Kidney (tissue), 14 donors: ENCODE data around the gene TUNAR. TPM values are rescaled to one million over a fixed set of nuclear protein-coding genes. Genes with fewer than 3 reads are reported as not detected.

Experiments
- DNase-seq, 5 donors: peaks; one replicate each; pipeline ENCODE4 v3.0.0-alpha.2; 2013 to 2020
- FAIRE-seq: peaks from 2 replicates; lab custom pipeline; 2012; peaks lifted over from hg19 to GRCh38; lab: Jason Lieb, UNC
- H3K27ac ChIP-seq, 2 donors: one replicate each; pipeline ENCODE4 v1.7.0; 2013; ENCODE audit warnings: low read depth in 2 of 2, low read length in 2 of 2, inconsistent platforms in 1 of 2
- H3K27me3 ChIP-seq: one replicate; pipeline ENCODE4 v1.7.1; 2013; ENCODE audit warnings: low read length, inconsistent platforms; ENCODE audit not compliant: control insufficient read depth, insufficient read depth
- H3K36me3 ChIP-seq, 3 donors: one replicate each; pipeline versions ENCODE4 v1.7.0 to v1.7.1; 2013; ENCODE audit warnings: low read length in 3 of 3, control low read depth in 1 of 3, inconsistent platforms in 1 of 3; ENCODE audit not compliant: insufficient read depth in 3 of 3, control insufficient read depth in 2 of 3
- H3K4me1 ChIP-seq, 3 donors: one replicate each; pipeline versions ENCODE4 v1.7.0 to v1.7.1; 2013; ENCODE audit warnings: low read length in 3 of 3, inconsistent platforms in 1 of 3, low read depth in 1 of 3; ENCODE audit not compliant: control insufficient read depth in 2 of 3, insufficient read depth in 2 of 3
- H3K4me3 ChIP-seq, 3 donors: one replicate each; pipeline versions ENCODE4 v1.7.0 to v1.8.1; 2013; ENCODE audit warnings: low read length in 3 of 3, control low read depth in 1 of 3, inconsistent platforms in 1 of 3
- H3K9ac ChIP-seq, 3 donors: one replicate each; pipeline versions ENCODE4 v1.7.0 to v1.7.1; 2013; ENCODE audit warnings: low read length in 3 of 3, control low read depth in 1 of 3, inconsistent platforms in 1 of 3
- H3K9me3 ChIP-seq, 3 donors: one replicate each; pipeline versions ENCODE4 v1.7.0 to v1.7.1; 2013; ENCODE audit warnings: low read length in 3 of 3, control low read depth in 1 of 3, inconsistent platforms in 1 of 3; ENCODE audit not compliant: control insufficient read depth in 2 of 3, insufficient read depth in 1 of 3
- intact Hi-C: fragments of 100-400 bp; cut with DNase I; formaldehyde crosslinking; loops from one replicate; pipeline ENCODE4 v1.11.1; 2022
- polyA plus RNA-seq: library from polyadenylated mRNA; stranded (reverse); fragments of 350-450 nt; fragmentation: Illumina TruSeq; extraction: RNeasy Lipid Tissue Mini Kit (QIAGEN cat#74804); gene quantifications from one replicate; pipeline ENCODE4 v1.2.3, GENCODE V29; 2014; ENCODE audit warnings: low read depth, low replicate concordance; ENCODE audit not compliant: insufficient read depth
- total RNA-seq: library from RNA; stranded (reverse); fragmentation: NEBNext Ultra II Directional; extraction: Animal tissue kit (Norgen Biotek cat#: 25700); gene quantifications from one replicate; pipeline ENCODE4 v1.2.1, GENCODE V29; 2021
- TF ChIP-seq, protein P1 (sequence below): IDR thresholded peaks from 3 replicates; pipeline ENCODE4 v1.5.1; 2012; ENCODE audit warnings: mild to moderate bottlenecking, moderate library complexity, borderline replicate concordance; ENCODE audit not compliant: insufficient read depth; ENCODE audit errors: extremely low read depth
- donor health status: control.
- donor health status: control.
- donor health status: control.
- donor health status: control.
- donor health status: control.
- donor health status: DM: yes; HTN: yes; CAD: no.
- donor health status: Normal renal cell carcinoma (clear cell type).

The TUNAR gene
- total and polyA plus RNA-seq, 2 donors from 2014 or later = 0.82 TPM; not detected in 1

DNA sequence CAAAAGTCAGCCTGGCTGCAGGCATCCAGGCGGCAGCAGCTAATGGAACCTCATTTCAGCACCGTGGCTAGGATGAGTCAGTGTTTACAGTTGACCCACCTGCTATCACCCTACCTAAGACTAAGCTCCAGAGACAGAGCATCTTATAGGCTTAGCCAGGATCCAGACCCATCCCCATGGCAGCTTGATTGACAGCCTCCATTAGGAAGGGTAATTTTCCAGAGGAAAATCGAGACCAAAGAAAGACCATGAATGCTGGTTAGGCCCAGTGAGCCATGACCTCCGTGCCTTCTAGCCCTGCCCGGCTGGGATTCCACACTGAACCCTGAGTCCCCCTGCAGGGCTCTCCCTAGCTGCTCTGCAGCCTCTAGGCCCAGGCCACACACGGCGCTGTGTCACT is 38.7 kb downstream of the TUNAR start:
- H3K27ac ChIP-seq = no peak overlapping the region
- no peak overlapping the region for H3K4me3 ChIP-seq
- intact Hi-C loops = no loop called here
- H3K27me3 ChIP-seq = no peaks in the 10 kb centered on the region
- no peaks in the 10 kb centered on the region for H3K9me3 ChIP-seq
- no peaks in the 10 kb centered on the region for H3K36me3 ChIP-seq
- no peaks in the 10 kb centered on the region for H3K4me1 ChIP-seq
- TF ChIP-seq, protein P1, sequence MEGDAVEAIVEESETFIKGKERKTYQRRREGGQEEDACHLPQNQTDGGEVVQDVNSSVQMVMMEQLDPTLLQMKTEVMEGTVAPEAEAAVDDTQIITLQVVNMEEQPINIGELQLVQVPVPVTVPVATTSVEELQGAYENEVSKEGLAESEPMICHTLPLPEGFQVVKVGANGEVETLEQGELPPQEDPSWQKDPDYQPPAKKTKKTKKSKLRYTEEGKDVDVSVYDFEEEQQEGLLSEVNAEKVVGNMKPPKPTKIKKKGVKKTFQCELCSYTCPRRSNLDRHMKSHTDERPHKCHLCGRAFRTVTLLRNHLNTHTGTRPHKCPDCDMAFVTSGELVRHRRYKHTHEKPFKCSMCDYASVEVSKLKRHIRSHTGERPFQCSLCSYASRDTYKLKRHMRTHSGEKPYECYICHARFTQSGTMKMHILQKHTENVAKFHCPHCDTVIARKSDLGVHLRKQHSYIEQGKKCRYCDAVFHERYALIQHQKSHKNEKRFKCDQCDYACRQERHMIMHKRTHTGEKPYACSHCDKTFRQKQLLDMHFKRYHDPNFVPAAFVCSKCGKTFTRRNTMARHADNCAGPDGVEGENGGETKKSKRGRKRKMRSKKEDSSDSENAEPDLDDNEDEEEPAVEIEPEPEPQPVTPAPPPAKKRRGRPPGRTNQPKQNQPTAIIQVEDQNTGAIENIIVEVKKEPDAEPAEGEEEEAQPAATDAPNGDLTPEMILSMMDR = no peak
- H3K9ac ChIP-seq = no peak overlapping the region
- peak in 4 of 5 donors; percentile 44 to 61 (median 54) for DNase-seq
- no peak for FAIRE-seq

DNA sequence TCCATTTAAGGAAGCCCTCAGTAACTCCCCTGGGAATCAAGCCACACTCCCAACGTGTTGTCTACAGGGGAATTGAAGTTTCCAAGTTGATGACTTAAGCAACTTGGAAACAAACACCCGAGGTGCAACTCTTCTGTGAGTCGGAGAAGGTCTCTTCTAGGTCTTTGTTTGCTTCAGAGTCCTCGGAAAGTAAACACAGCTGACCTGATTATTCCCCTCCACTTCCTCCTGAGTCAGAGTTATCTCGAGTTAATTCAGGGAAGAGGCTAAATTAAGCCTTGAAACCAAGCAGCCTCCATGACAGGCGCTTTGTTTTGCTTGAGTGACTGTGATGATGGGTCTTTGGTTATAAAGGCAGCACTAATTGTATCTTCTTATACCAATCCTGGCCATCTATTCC is 41.8 kb downstream of the TUNAR start:
- DNase-seq = no peak
- no peak for FAIRE-seq
- no peaks in the 10 kb centered on the region for H3K9me3 ChIP-seq
- H3K27ac ChIP-seq = no peak overlapping the region
- TF ChIP-seq, protein P1 = no peak
- H3K4me3 ChIP-seq = no peak overlapping the region
- no peaks in the 10 kb centered on the region for H3K4me1 ChIP-seq
- no peak overlapping the region for H3K9ac ChIP-seq
- no peaks in the 10 kb centered on the region for H3K27me3 ChIP-seq
- intact Hi-C loops = no loop called here
- H3K36me3 ChIP-seq = no peaks in the 10 kb centered on the region

DNA sequence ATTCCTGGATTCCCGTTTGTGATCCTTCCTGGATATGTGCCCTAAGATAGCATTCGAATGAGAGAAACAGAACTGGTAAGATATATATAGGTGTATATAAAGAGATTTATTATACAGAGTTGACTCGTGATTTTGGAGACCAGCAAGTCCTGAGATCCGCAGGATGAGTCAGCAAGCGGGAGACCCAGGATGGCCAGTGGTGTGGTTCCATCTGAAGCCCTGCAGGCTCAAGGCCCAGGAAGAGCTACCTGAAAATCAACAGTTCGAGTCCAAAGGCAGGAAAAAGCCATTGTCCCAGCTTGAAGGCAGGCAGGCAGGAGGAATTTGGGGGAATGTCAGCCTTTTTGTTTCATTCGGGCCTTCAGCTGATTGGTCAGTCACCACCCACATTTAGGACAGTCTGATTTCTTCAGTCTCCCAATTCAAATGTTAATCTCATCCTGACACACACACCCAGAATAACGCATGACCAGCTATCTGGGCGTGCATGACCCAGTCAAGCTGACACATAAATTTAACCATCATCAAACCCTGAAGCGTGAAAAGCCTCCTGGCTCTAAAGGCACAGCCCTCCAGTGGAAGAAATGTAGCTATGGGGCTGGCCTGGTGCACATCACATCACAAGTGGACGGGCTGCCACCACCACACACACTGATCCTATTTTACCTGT is 44.3 kb downstream of the TUNAR start:
- no peak overlapping the region for H3K9ac ChIP-seq

More for the DNA sequence above, 44.3 kb downstream of the TUNAR start:
- Histone ChIP-seq H3K4me1 (no peaks in the 10 kb centered on the region), H3K36me3 (no peaks in the 10 kb centered on the region), H3K27ac (no peak overlapping the region), H3K27me3 (no peaks in the 10 kb centered on the region), H3K4me3 (no peak overlapping the region), H3K9me3 (no peaks in the 10 kb centered on the region)
- intact Hi-C loops = no loop called here
- FAIRE-seq = no peak
- TF ChIP-seq, protein P1 = no peak
- DNase-seq = peak in 1 of 5 donors; percentile 3
